Fibroblast of gingiva (primary cell): Measurements from ENCODE around the gene DENND6B.

Source experiments
- DNase-seq: peaks from one replicate; pipeline ENCODE4 v3.0.0-alpha.2; 2011; ENCODE audit warnings: low read depth

Gene DENND6B

DNA sequence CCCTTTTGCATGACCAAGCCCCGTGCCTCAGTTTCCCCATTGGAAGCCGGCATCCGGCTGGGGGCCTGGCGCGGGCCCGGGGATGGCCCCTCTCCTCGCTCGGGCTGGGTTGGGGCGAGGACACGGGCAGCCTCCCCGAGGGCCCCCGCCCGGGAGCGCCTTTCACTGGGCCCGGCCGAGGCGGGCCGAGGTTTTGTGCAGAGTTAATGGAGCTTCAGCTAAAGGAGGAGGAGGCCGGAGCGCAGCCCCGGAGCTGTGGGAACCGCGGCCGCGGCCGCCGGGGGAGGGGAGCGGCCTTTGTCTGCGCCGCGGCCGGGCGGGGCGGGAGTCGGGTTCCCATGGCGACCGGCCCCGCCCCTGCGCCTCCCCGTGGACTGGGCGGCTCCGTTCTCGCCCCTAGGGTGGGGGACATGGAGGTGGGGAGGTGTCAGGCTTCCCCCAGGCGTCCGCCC lies 55.3 kb downstream of the DENND6B start:
- peak; percentile 34 for DNase-seq

DNA sequence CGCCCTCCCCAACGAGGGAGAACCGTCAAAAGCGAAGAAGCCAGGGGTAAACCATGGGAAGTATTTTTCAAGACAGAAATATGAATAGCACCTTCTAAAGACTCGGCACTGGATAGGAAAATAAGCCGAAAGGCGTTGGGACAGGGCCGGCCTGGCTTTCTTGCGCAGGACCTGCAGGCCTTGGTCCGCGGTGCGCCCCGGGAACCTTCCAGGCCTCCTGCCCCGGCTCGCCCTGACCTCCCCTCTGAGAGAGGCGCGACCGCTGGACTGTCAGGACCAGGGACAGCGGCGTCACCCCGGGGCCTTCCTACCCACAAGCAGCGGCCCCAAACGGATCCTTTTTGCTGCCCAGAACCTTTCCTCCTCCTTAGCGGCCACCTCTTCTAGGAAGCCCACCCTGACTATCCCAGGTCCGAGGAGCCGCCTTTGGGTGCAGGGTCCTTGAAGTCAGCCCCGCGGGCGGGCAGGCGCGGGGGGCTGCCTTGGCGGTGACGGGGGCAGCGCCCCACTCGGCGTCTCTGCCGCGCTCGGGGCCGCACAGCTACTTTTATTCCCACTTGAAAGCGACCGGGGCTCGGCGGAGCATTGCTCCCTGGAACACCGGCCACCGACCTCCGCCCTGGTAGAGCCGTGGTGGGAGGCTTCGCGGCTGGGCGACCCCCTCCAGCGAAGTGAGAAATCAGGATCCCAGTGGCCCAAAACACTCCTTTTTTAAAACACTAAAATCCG lies 56.0 kb downstream of the DENND6B start:
- DNase-seq, result peak; percentile 62

DNA sequence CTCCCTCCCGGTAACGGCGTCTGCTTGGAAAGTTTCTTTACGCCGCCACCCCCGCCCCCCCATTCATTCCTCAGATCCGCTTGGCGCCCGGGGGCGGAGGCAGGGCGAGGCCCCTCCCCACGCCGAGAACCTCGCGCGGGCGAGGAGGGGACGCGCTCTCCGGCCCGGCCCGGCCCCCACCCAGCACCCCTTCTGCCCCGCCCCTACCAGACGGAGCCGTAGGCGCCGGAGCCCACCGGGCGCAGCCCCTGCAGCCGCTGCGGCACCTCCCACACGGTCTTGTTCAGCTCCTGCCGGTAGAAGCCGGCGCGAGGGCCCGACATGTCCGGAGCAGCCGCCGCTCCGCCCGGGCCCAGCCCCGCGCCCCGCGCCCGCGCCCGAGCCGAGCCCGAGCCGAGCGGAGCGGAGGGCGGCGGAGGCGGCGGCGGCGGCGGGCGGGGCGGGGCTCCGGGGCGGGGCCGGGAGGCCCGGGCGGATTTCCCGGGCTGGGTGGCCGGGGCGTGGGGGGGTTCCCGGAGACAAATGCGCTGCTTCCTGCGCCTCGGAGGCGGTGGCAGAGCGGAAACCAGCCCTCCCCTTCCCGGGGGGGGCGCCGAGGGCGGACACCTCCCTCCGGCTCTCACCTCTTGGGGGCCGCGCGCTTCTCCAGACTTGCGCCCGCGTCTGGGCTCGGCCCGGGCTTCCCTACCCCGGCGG lies 56.7 kb downstream of the DENND6B start, which contains the start of gene MAPK11:
TSS of gene MAPK11 (minus strand) at position 411 of the 696 bp plus-strand sequence. CDS start at position 323, 88 bp downstream.
- DNase-seq, result peak; percentile 38

- no peak for DNase-seq
Measured at GRCh38 chr22:50269573-50269969, 57.2 kb downstream of the DENND6B start.

DNA sequence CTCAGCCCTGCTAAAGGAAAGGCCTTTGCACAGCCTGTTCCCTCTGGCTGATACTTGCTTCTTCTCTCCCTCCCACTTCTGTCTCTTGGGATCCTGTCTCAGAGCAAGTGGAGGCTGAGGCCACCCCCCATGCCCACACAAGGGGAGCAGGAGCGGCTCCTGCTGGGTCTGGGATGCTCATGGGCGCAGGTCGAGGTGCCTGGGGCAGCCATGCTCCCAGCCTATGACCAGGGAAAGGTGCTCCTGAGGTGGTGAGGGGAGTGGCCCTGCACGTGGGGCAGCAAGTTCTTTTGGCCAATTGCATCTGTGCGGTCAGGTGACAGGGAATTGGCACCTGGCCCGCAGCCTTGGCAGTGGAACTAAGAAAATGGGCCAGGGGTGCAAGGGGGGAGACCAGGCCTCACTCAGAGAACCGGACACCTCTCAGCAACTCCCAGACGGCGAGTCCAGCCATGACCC lies 58.1 kb downstream of the DENND6B start:
- DNase-seq, result no peak

DNA sequence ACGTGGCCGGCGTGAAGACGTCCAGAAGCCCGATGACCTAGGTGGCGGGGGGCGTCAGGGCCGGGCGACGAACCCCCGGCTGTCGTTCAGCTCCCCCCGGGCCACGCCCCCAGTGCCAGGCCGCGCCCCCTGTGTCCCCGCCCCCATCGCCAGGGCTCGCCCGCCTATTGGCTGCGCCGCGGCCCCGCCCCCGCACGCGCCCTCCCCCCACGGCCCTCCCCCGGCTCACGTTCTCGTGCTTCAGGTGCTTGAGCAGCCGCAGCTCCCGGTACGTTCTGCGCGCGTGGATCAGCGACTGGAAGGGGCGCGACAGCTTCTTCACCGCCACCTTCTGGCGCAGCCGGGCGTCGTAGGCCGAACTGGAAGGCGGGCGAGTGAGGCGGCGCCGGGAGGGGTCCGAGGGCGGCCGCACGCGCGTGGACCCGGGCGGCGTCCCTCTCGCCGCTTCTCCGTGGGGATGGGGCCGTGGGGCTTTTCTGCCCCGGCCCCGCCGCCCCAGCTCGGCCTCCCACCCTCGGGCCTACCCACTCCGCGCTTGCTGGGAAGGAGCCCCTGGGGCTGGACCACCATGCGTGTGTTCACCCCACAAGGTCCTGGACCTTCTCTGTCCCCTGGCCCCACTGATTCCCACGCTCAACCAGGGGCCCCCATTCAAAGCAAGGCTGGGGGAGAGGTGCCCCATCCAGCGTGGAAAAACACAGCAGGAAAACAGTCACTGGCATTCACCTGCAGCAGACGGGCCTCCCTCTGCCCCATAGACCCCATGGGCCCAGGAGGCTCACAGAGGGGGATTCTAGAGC lies 59.0 kb downstream of the DENND6B start:
- DNase-seq, result peak; percentile 38

- no peak for DNase-seq
Measured at GRCh38 chr22:50266994-50267393, 59.8 kb downstream of the DENND6B start.

GRCh38 chr22:50264946-50265669 lies 61.7 kb downstream of the DENND6B start:
- DNase-seq, result no peak

GRCh38 chr22:50264104-50264745 lies 62.6 kb downstream of the DENND6B start:
- no peak for DNase-seq

DNA sequence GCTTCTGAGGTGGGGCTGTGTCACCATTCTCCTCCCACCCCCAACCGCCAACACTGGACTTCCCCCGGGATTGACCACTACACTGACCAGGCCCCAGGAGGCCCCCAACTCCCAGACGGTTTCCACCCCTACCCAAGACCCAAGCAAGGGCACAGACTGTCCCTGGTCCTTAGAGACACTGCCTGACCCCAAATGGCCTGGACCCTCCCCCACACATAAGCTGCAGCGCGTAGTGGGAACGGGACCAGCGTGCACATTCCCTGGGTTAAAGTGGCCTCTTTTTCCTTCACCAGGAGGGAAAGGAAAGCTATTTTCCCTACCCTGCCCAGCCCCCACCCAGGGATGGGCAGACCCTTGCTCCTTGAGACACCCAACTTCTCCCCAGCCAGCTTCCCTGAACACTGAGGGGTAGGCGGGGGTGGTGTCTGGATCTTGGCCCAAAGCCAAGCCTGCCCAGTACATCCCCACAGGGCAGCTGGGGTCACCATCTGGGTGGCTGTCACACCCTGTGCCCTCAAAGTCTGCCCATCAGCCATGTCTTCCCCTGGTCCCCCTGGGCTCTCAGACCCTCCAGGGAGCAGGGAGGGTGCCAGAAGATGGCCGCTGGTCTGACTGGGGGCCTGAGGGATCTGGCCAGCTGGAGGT lies 63.7 kb downstream of the DENND6B start:
- DNase-seq, result no peak

GRCh38 chr22:50262460-50262911 lies 64.3 kb downstream of the DENND6B start:
- DNase-seq, result no peak

DNA sequence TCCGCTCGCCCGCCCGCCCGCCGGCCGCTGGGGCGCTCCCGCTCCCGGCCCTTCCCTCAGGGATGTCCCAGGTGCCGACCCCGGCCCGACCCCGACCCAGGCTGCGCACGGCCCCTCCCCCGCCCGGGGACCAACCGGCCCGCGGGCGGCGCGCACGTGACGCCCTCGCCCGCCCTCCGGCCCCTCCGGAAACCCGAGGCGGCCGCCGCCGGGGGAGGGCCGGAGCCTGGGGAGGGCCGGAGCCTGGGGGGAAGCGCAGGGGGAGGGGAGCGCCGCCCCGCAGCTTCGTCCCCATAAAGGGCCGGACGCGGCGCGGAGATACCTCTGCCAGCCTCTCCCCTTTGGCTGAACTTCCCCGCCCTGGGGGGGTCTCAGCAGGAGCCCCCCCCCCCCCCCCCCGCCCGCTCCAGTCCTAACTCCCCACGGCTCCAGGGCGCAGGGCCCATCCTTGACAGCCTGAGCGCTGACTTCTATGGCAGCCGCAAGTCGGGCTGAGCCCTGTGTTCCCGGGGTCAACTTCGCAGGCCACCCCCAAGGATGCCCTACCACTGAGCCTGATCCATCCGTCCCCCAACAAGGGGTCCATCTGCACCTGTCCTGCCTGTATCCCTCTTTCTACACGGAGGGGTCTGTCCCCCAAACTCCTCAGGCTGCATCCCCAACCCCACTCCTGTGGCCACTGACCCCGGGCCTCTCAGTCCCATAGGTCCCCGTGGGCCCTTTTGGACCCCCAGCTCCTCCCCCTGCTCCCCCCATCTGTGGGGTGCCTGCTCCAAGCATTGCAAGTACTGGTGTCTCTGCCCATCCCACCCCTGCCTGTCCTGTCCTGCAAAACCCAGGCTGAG lies 65.0 kb downstream of the DENND6B start, which contains the start of gene MAPK12:
TSS of gene MAPK12 (minus strand) at position 69 of the 845 bp plus-strand sequence. CDS start 174 bp downstream, outside the sequence.
- DNase-seq, result peak; percentile 25

DNA sequence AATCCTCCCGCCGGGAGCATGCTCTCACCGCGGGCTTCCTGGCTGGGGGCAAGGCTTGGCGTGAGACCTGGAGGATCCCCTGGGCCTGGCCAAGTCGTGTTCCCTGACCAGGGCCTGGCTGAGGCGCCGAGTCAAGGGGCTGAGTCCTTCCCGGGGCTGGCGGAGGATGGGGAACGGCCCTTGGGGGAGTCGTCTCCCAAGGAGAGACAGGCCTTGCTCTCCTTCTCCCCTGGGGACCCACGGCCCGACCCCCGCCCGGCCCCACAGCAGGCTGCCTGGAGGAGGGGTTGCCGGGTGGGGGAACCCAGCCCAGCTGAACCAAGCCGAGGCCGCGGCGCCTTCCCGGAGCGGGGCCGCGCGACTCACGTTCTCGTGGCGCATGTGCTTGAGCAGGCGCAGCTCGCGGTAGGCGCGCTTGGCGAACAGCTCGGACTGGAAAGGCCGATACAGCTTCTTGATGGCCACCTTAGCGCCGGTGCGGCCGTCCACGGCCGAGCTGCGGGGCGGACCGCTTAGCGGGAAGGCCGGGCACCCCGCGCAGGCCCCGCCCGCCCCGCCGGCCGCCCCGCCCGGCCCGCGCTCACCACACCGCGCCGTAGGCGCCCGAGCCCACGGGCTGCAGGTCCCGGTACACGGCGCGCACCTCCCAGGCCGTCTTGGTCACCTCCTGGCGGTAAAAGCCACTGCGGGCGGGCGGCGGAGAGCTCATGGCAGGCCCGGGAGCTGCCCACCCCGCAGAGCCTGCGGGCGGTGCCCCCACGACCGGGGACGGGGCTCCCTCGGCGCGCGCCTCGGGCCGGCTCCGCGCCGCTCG lies 65.8 kb downstream of the DENND6B start:
- peak; percentile 66 for DNase-seq

DNA sequence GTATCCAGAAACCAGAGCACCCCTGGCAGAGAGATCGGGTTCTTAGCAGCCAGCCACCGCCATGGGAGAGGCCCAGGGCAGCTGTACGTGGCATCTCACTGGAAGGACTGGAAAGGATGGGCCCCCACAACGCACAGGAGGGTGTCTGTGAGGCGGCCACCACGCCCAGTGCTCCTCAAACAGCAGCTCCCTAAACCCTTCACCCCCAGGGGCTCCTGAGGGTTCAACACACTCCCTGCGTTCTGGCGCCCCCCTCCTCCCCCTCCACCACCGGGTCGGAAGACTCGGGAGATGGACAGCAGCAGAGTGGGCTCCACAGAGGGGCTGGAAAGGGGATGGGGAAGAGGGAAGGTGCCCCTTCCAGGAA lies 66.4 kb downstream of the DENND6B start:
- DNase-seq, result no peak

DNA sequence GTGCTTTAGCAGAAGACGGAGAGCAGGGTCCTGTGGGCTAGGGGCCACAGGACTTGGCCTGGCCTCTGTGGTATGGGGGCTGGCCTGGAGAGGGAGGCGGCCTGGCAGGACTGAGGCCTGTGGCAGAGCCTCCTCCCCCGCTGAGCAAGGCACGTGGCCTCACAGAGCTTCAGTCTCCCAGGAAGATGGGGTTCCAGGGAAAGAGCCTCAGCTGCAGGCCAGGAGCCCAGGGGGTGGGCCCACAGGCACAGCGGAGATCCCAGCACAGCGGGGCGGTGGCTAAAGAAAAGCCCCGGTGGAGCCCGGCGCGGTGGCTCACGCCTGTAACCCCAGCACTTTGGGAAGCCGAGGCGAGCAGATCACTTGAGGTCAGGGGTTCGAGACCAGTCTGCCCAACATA lies 67.5 kb downstream of the DENND6B start:
- no peak for DNase-seq
